HepG2 (cell line): ENCODE data around the gene CLCN2. TPM values are rescaled to one million over a fixed set of nuclear protein-coding genes. Genes with fewer than 3 reads are reported as not detected.

ENCODE experiments used
- BRCA1 ChIP-seq: sonication (generic); formaldehyde crosslinking; IDR thresholded peaks from 2 replicates; pipeline ENCODE4 v1.4.0; 2020; ENCODE audit warnings: missing genetic modification reagents
- CAMTA2 ChIP-seq: sonication (generic); formaldehyde crosslinking; IDR thresholded peaks from 2 replicates; pipeline ENCODE4 v1.4.0; 2020; ENCODE audit warnings: mild to moderate bottlenecking, missing genetic modification reagents, borderline replicate concordance
- HOXA3 ChIP-seq: sonication (generic); formaldehyde crosslinking; IDR thresholded peaks from 2 replicates; pipeline ENCODE4 v1.5.0; 2020; ENCODE audit warnings: missing genetic modification reagents
- PAX8 ChIP-seq: sonication (generic); formaldehyde crosslinking; IDR thresholded peaks from 2 replicates; pipeline ENCODE4 v1.8.0; 2022; ENCODE audit warnings: mild to moderate bottlenecking, missing genetic modification reagents, borderline replicate concordance
- RBM22 ChIP-seq: fragments of 200-400 bp; formaldehyde crosslinking; optimal IDR thresholded peaks from 2 replicates; pipeline ENCODE3; 2017; ENCODE audit warnings: mild to moderate bottlenecking, low read length, moderate library complexity
- SATB2 ChIP-seq: sonication (generic); formaldehyde crosslinking; IDR thresholded peaks from 2 replicates; pipeline ENCODE4 v1.5.0; 2020; ENCODE audit warnings: missing genetic modification reagents
- SIN3A ChIP-seq: IDR thresholded peaks from 2 replicates; pipeline ENCODE4 v1.6.1; 2011; ENCODE audit warnings: low read depth, mild to moderate bottlenecking, control low read depth, low read length, borderline replicate concordance
- XRCC5 ChIP-seq: fragments of 200-400 bp; formaldehyde crosslinking; optimal IDR thresholded peaks from 2 replicates; pipeline ENCODE3; 2017; ENCODE audit warnings: mild to moderate bottlenecking, low read length
- ZNF737 ChIP-seq: sonication (generic); formaldehyde crosslinking; IDR thresholded peaks from 2 replicates; pipeline ENCODE4 v1.5.0; 2020; ENCODE audit warnings: missing genetic modification reagents, mild to moderate bottlenecking, borderline replicate concordance
- ZNF747 ChIP-seq: sonication (generic); formaldehyde crosslinking; IDR thresholded peaks from 2 replicates; pipeline ENCODE4 v1.8.1; 2023; ENCODE audit warnings: missing genetic modification reagents, mild to moderate bottlenecking, borderline replicate concordance
- polyA plus RNA-seq, 8 experiments: library from polyadenylated mRNA; depleted of rRNA in 3 of 8; stranded (reverse) in 7 of 8; unstranded in 1 of 8; fragments of >200 nt; fragmentation: Illumina TruSeq in 4 of 8; extraction: Trizol in 4 of 8; gene quantifications; 2 replicates each; pipeline versions ENCODE4 v1.2.1 to v1.2.3, GENCODE V29; 2011 to 2016; ENCODE audit warnings: low read depth in 4 of 8, missing spikeins in 1 of 8, mixed read lengths in 1 of 8; ENCODE audit not compliant: insufficient read depth in 1 of 8
- total RNA-seq, 5 experiments: library from RNA; depleted of rRNA; stranded (reverse); fragments of >200 nt; fragmentation: Illumina TruSeq; extraction: Trizol; gene quantifications; 2 replicates each; pipeline ENCODE4 v1.2.3, GENCODE V29; 2016; ENCODE audit warnings: low read depth in 1 of 5
- TF ChIP-seq, protein P1 (sequence below), 2 experiments: sonication (generic) in 1 of 2; formaldehyde crosslinking in 1 of 2; IDR thresholded peaks; 2 replicates each; pipeline versions ENCODE4 v1.6.1 to v1.9.0; 2014 to 2022; ENCODE audit warnings: antibody characterized with exemption in 1 of 2, borderline replicate concordance in 1 of 2, inconsistent platforms in 1 of 2, low read depth in 1 of 2, missing genetic modification reagents in 1 of 2
- TF ChIP-seq, protein P2 (sequence below): IDR thresholded peaks from 2 replicates; pipeline ENCODE4 v1.6.1; 2016; ENCODE audit warnings: missing compliant biosample characterization, missing genetic modification reagents, borderline replicate concordance
- TF ChIP-seq, protein P3 (sequence below): sonication (generic); formaldehyde crosslinking; IDR thresholded peaks from 2 replicates; pipeline ENCODE4 v1.4.0; 2020; ENCODE audit warnings: missing genetic modification reagents, borderline replicate concordance
- TF ChIP-seq, protein P4 (sequence below): fragments of 450-650 bp; IDR thresholded peaks from 2 replicates; pipeline ENCODE4 v1.6.1; 2017; ENCODE audit warnings: mild to moderate bottlenecking

Gene CLCN2
- total and polyA plus RNA-seq, 2 of the 13 experiments (the other 11 are each of a cell fraction or from before 2014, with no cell fraction given), result 11.4 to 13.5 TPM

DNA sequence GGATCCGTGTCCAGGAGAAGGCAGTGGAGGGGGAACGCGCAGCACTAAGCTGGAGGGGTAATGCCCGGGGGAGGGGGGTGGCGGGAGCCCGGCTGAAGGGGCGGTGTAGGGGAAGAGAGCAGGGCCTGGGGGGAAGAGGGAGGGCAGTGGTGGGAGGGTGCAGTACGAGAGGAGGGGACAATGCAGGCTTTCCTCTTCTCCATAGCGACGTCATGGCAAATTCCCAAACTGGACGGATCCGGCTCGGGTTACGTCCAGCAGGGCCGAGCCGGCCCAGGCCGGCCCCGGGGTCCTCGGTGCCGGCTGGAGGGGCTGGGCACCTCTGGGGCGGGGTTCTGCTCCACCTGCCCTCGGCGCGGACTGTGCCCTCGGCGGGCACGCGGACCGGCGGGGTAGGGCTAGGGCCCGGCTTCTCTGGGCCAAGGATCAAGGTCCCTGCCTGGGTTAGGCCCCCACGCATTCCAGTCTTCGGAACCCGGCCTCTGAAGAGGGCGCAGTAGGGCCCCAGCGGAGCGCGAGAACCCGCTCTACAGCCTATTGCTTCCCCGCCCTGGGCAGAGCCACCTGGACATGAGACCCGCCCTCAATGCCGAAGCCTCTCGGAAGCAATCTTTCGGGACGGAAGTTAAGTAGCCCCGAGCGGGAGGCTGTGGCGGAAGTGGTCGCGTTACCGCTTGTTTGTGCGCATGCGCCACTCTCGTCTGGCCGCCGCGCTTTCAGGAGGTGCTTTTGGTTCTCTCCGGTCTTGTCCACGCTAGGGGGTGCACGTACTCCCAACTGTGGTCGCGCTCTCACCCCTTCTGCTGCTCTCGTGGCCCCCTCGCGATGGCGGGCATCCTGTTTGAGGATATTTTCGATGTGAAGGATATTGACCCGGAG lies 1.5 kb upstream of the CLCN2 start (continued):
- TF ChIP-seq, protein P1, sequence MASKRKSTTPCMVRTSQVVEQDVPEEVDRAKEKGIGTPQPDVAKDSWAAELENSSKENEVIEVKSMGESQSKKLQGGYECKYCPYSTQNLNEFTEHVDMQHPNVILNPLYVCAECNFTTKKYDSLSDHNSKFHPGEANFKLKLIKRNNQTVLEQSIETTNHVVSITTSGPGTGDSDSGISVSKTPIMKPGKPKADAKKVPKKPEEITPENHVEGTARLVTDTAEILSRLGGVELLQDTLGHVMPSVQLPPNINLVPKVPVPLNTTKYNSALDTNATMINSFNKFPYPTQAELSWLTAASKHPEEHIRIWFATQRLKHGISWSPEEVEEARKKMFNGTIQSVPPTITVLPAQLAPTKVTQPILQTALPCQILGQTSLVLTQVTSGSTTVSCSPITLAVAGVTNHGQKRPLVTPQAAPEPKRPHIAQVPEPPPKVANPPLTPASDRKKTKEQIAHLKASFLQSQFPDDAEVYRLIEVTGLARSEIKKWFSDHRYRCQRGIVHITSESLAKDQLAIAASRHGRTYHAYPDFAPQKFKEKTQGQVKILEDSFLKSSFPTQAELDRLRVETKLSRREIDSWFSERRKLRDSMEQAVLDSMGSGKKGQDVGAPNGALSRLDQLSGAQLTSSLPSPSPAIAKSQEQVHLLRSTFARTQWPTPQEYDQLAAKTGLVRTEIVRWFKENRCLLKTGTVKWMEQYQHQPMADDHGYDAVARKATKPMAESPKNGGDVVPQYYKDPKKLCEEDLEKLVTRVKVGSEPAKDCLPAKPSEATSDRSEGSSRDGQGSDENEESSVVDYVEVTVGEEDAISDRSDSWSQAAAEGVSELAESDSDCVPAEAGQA (IDR thresholded peaks at IDR 0.05; ENCODE audit: low read depth), result no peak
- TF ChIP-seq, protein P1 (CRISPR knock-in tag; IDR thresholded peaks at IDR 0.05; ENCODE audit: borderline replicate concordance), result no peak
- TF ChIP-seq, protein P2, sequence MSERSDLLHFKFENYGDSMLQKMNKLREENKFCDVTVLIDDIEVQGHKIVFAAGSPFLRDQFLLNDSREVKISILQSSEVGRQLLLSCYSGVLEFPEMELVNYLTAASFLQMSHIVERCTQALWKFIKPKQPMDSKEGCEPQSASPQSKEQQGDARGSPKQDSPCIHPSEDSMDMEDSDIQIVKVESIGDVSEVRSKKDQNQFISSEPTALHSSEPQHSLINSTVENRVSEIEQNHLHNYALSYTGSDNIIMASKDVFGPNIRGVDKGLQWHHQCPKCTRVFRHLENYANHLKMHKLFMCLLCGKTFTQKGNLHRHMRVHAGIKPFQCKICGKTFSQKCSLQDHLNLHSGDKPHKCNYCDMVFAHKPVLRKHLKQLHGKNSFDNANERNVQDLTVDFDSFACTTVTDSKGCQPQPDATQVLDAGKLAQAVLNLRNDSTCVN (CRISPR knock-in tag), result no peak; the same call in 1 of the 2 replicates
- TF ChIP-seq ZNF747 (CRISPR knock-in tag), result peak; percentile 82; the same call in 1 of the 2 replicates
- peak; percentile 67 for TF ChIP-seq XRCC5
- TF ChIP-seq, protein P3, sequence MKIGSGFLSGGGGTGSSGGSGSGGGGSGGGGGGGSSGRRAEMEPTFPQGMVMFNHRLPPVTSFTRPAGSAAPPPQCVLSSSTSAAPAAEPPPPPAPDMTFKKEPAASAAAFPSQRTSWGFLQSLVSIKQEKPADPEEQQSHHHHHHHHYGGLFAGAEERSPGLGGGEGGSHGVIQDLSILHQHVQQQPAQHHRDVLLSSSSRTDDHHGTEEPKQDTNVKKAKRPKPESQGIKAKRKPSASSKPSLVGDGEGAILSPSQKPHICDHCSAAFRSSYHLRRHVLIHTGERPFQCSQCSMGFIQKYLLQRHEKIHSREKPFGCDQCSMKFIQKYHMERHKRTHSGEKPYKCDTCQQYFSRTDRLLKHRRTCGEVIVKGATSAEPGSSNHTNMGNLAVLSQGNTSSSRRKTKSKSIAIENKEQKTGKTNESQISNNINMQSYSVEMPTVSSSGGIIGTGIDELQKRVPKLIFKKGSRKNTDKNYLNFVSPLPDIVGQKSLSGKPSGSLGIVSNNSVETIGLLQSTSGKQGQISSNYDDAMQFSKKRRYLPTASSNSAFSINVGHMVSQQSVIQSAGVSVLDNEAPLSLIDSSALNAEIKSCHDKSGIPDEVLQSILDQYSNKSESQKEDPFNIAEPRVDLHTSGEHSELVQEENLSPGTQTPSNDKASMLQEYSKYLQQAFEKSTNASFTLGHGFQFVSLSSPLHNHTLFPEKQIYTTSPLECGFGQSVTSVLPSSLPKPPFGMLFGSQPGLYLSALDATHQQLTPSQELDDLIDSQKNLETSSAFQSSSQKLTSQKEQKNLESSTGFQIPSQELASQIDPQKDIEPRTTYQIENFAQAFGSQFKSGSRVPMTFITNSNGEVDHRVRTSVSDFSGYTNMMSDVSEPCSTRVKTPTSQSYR (CRISPR knock-in tag), result no peak
- peak; percentile 87 for TF ChIP-seq HOXA3 (CRISPR knock-in tag)
- TF ChIP-seq CAMTA2 (CRISPR knock-in tag), result no peak; the same call in 1 of the 2 replicates
- TF ChIP-seq SIN3A, result 0 out of 2 replicates have a peak, but pooled peaks have one; percentile 50
- TF ChIP-seq BRCA1, result peak; percentile 61
- TF ChIP-seq RBM22, result peak; percentile 63
- peak; percentile 40; the same call in 1 of the 2 replicates for TF ChIP-seq PAX8 (CRISPR knock-in tag)
- no peak; the same call in 1 of the 2 replicates for TF ChIP-seq SATB2
- TF ChIP-seq, protein P4, sequence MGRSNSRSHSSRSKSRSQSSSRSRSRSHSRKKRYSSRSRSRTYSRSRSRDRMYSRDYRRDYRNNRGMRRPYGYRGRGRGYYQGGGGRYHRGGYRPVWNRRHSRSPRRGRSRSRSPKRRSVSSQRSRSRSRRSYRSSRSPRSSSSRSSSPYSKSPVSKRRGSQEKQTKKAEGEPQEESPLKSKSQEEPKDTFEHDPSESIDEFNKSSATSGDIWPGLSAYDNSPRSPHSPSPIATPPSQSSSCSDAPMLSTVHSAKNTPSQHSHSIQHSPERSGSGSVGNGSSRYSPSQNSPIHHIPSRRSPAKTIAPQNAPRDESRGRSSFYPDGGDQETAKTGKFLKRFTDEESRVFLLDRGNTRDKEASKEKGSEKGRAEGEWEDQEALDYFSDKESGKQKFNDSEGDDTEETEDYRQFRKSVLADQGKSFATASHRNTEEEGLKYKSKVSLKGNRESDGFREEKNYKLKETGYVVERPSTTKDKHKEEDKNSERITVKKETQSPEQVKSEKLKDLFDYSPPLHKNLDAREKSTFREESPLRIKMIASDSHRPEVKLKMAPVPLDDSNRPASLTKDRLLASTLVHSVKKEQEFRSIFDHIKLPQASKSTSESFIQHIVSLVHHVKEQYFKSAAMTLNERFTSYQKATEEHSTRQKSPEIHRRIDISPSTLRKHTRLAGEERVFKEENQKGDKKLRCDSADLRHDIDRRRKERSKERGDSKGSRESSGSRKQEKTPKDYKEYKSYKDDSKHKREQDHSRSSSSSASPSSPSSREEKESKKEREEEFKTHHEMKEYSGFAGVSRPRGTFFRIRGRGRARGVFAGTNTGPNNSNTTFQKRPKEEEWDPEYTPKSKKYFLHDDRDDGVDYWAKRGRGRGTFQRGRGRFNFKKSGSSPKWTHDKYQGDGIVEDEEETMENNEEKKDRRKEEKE, result no peak
- no peak; the same call in 1 of the 2 replicates for TF ChIP-seq ZNF737
